ENCODE measurements around the gene GALNT9.

GALNT9 gene

GRCh38 chr12:132314516-132315233, 14.7 kb downstream of the GALNT9 start:
- TF ChIP-seq CTCF (IDR thresholded peaks at IDR 0.05; ENCODE audit: insufficient read depth, missing control alignments) = no peak
- DNase-seq (ENCODE audit: insufficient read length, low spot score) (no peak), FAIRE-seq (no peak)

- DNase-seq (ENCODE audit: insufficient read length, low spot score) (no peak), FAIRE-seq (no peak)
- no peak for TF ChIP-seq CTCF (IDR thresholded peaks at IDR 0.05; ENCODE audit: insufficient read depth, missing control alignments)
Measured at GRCh38 chr12:132314035-132314434, 15.4 kb downstream of the GALNT9 start.

- FAIRE-seq (no peak), DNase-seq (ENCODE audit: insufficient read length, low spot score) (no peak)
- no peak for TF ChIP-seq CTCF (IDR thresholded peaks at IDR 0.05; ENCODE audit: insufficient read depth, missing control alignments)
Measured at GRCh38 chr12:132313182-132313581, 16.2 kb downstream of the GALNT9 start.

- FAIRE-seq = no peak
- no peak for TF ChIP-seq CTCF (IDR thresholded peaks at IDR 0.05; ENCODE audit: insufficient read depth, missing control alignments)
- no peak for DNase-seq (ENCODE audit: insufficient read length, low spot score)
Measured at GRCh38 chr12:132312516-132312915, 16.9 kb downstream of the GALNT9 start.

- DNase-seq (ENCODE audit: insufficient read length, low spot score) = no peak
- FAIRE-seq = no peak
- TF ChIP-seq CTCF (IDR thresholded peaks at IDR 0.05; ENCODE audit: insufficient read depth, missing control alignments) = no peak
Measured at GRCh38 chr12:132311201-132311915, 18.0 kb downstream of the GALNT9 start.

GRCh38 chr12:132310181-132311040, 19.0 kb downstream of the GALNT9 start:
- TF ChIP-seq CTCF (IDR thresholded peaks at IDR 0.05; ENCODE audit: insufficient read depth, missing control alignments) = no peak
- FAIRE-seq = no peak
- no peak for DNase-seq (ENCODE audit: insufficient read length, low spot score)
